Left renal cortex interstitium (tissue), 4 donors: ENCODE results near the gene PPT2. TPM values are rescaled to one million over a fixed set of nuclear protein-coding genes. Genes with fewer than 3 reads are reported as not detected.
"Not testable (repeated sequence)": the region's sequence is repeated elsewhere in the genome, so short reads cannot be mapped to it uniquely, and the experiment has no call there.

Experiments used
- DNase-seq, 4 donors: peaks; one replicate each; pipeline ENCODE4 v3.0.0-alpha.2; 2013; ENCODE audit warnings: low read depth in 4 of 4, low spot score in 2 of 4, missing footprints in 1 of 4
- polyA plus RNA-seq, 4 donors: library from polyadenylated mRNA; unstranded; fragments of 120-200 nt; gene quantifications; one replicate each; pipeline ENCODE4 v1.2.1, GENCODE V29; 2013; ENCODE audit not compliant: insufficient read length in 4 of 4

Gene PPT2
- polyA plus RNA-seq, 4 donors = 27.9 to 50.9 (median 36.7) TPM

GRCh38 chr6:32126880-32127279 is 27.1 kb upstream of the PPT2 start:
- DNase-seq = no peak

DNA sequence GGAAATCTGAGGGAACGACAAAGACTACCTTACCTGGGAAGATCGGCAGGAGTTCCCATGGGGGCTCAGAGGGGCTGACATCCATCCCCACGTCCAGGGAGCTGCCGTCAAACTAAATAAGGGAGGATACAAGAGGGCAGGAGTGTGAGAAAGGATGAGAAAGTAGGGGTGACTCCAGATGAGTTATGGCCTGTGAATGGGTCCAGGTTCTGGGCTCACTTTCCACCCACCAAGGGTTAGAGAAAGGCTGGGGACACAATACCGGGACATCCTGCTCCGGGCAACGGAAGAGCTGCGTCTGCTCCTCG is 26.6 kb upstream of the PPT2 start:
- DNase-seq = no peak

GRCh38 chr6:32127717-32128592 is 26.0 kb upstream of the PPT2 start, which contains the start of gene ATF6B:
ATF6B (minus strand) TSS chr6:32128246; CDS start chr6:32128207, 39 bp downstream.
- DNase-seq = peak; percentile 88 to 99 (median 93)

- DNase-seq = no peak
Observed at GRCh38 chr6:32128751-32129296, 25.1 kb upstream of the PPT2 start.

GRCh38 chr6:32129297-32130088 is 24.4 kb upstream of the PPT2 start:
- DNase-seq = no peak

- no peak for DNase-seq
Observed at GRCh38 chr6:32131439-32131948, 22.4 kb upstream of the PPT2 start.

GRCh38 chr6:32132110-32132509 is 21.8 kb upstream of the PPT2 start:
- DNase-seq = no peak

DNA sequence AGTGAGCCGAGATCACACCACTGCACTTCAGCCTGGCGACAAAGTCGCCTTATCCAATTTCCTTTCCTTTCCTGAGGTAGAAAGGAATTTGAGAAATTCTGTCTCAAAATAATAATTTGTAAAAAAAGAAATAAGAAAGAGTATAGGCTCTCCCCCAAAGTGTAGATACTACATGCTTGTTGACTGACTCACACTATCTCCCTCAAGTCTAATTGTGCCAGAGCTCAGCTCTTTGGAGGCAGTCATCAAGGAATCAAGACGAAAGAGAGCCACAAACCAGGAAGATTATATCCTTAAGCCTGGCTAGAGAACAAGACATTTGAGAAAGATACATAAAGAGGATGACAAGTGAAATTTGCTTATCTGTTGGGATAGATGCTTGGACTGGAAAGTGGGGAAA is 20.2 kb upstream of the PPT2 start:
- no peak for DNase-seq

DNA sequence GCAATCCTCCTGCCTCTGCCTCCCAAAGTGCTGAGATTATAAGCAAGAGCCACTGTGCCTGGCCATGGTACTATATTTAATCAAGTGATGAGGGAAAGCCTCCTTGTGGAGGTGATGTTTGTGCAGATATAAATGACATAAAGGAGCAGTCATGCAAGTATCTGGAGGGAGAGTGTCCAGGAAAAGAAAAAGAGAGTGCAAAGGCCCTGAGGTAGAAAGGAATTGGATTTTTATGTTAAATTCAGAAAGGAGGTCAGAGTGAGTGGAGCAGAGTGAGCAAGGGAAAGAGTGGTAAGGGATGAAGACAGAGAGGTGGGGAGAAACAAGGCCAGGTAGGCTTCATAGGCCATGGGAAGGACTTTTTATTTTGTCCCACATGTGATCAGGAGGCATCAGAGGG is 16.5 kb upstream of the PPT2 start:
- DNase-seq = no peak

GRCh38 chr6:32139590-32139989 is 14.4 kb upstream of the PPT2 start:
- no peak for DNase-seq

DNA sequence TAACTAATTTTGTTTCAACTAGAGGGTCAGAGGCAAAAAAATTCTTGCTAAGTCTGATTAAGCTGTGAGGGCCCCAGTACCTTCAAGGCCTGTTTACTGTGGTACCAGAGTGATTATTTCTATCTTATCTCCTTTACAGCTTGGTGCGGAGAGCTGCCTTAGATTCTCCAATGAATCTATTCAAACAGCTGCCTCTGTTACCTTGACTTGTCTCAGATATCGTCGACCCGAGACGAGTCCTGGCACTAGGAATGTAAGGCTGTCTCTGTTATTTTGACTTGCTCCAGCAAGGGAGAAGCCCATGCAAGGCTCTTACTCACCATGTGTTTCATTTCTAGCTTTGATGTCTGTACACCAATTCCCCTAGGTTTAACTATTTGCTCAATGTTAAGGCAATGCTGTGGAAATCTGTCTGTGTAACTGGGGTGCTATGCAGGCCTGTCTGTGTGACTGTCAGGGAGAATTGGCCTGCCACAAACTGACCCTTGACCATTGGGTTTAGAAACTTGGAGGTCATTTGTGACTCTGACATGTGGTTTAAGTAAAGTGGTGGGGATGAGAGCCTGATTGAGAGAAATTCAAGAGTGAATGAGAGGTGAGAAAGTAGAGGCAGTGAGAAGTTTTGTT is 13.4 kb upstream of the PPT2 start:
- DNase-seq = no peak

- DNase-seq = not testable (repeated sequence)
Observed at GRCh38 chr6:32144238-32144637, 9.7 kb upstream of the PPT2 start.

DNA sequence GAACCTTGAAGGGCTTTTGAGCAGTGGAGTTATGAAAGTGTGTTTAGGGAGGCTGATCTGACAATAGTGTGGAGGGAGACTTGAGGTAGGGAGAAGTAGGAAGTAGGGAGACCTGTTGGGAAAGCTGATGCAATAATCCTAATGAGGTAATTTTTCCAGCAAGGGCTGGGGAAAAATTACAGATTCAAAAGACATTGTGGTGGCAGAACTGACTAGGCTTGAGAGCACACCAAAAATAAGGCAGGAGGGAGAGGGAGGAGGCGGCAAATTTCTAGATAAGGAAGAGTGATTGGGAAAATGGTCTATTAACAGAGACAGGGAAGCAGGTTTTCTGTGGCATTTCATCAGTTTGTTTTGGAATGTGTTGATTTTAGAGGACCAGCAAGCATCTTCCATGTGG is 7.7 kb upstream of the PPT2 start:
- no peak for DNase-seq

- no peak for DNase-seq
Observed at GRCh38 chr6:32146687-32147086, 7.3 kb upstream of the PPT2 start.

- DNase-seq = no peak
Observed at GRCh38 chr6:32147401-32148132, 6.4 kb upstream of the PPT2 start.

DNA sequence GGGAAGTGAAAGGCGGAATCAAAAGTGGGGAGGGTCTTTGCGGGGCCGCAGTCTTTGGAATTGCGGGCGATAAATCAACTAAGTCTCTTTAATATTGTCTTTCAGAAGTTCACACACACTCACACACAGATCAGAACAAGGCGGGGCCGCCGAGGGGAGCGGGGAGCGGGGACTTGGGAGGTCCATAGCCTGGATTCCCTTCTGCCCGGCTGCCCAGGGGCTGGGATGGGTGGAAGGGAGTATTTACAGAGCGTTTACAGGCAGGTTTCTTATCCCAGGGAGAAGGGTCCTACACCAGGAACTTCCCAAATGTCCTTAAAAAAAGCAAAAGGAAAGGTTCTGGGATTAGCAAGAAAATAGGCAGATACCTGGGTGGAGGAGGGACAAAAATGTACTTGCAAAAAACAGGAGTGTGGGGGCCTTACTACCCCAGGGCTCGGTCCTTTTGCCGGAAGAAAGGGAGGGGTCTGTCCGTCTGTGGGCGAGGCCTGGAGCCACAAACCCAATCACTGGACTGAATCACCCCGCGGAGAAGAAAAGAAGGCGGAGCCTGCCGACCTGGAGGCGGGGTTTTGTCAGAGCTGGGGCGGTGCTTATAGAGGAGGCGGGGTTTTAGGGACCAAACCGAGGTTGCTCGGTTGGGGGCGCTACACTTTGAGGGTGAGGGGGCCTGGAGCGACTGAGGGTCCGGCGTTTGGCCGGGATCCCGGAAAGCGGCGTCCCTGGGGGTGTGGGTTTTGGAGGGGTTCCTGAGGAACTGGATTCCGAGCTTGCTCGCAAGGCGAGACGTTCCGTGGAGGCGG is 5.5 kb upstream of the PPT2 start:
- DNase-seq = peak in 1 of 4 donors; percentile 65

GRCh38 chr6:32149092-32149755 is 4.7 kb upstream of the PPT2 start:
- DNase-seq = no peak

- no peak for DNase-seq
Observed at GRCh38 chr6:32149932-32150870, 3.7 kb upstream of the PPT2 start.
